PC-9 (cell line): ENCODE measurements around the gene HOXA1. TPM values are rescaled to one million over a fixed set of nuclear protein-coding genes. Genes with fewer than 3 reads are reported as not detected.

Experiments
- BruUV-seq: library from RNA; stranded (reverse); fragments of 400-500 nt; replicated peaks from 2 replicates; lab custom pipeline; 2021; lab: Mats Ljungman, UMichigan
- CTCF ChIA-PET: fragments of 300-600 bp; sonication (Branson Sonifier 250); formaldehyde crosslinking; loops from one replicate; lab custom pipeline; 2022; ENCODE audit warnings: antibody characterized with exemption; lab: Charles Lee
- POLR2A ChIA-PET: fragments of 300-600 bp; sonication (Branson Sonifier 250); formaldehyde crosslinking; loops from one replicate; lab custom pipeline; 2022; ENCODE audit warnings: antibody characterized with exemption; ENCODE audit not compliant: unreplicated experiment; lab: Charles Lee
- DNase-seq, 2 experiments: peaks; one replicate each; pipeline versions ENCODE4 v3.0.0 to v3.0.0-alpha.2; 2015 to 2022; ENCODE audit warnings: mixed read lengths in 1 of 2
- H2AFZ ChIP-seq: fragments of 200-600 bp; sonication (generic); 2 replicates; pipeline ENCODE4 v1.8.1; 2017; ENCODE audit warnings: antibody characterized with exemption
- H3F3A ChIP-seq: fragments of 200-600 bp; sonication (generic); 2 replicates; pipeline ENCODE4 v1.8.1; 2017; ENCODE audit warnings: antibody characterized with exemption, mild to moderate bottlenecking, low read depth; ENCODE audit not compliant: insufficient read depth
- H3K27ac ChIP-seq: fragments of 200-600 bp; sonication (generic); 2 replicates; pipeline ENCODE4 v1.6.1; 2016; ENCODE audit warnings: mixed run types
- H3K27me3 ChIP-seq: fragments of 200-600 bp; sonication (generic); 2 replicates; pipeline ENCODE4 v1.6.1; 2016; ENCODE audit warnings: low read depth, mixed run types; ENCODE audit not compliant: insufficient read depth
- H3K36me3 ChIP-seq: fragments of 200-600 bp; sonication (generic); 2 replicates; pipeline ENCODE4 v1.6.1; 2016; ENCODE audit warnings: low read depth, mixed run types
- H3K4me1 ChIP-seq: fragments of 200-600 bp; sonication (generic); replicated peaks from 2 replicates; pipeline ENCODE4 v1.6.1; 2016; ENCODE audit warnings: mixed run types; ENCODE audit not compliant: insufficient read depth
- H3K4me2 ChIP-seq: fragments of 200-600 bp; sonication (generic); 2 replicates; pipeline ENCODE4 v1.6.1; 2017; ENCODE audit warnings: mixed run types
- H3K4me3 ChIP-seq: fragments of 200-600 bp; sonication (generic); 2 replicates; pipeline ENCODE4 v1.6.1; 2016; ENCODE audit warnings: mixed run types
- H3K79me2 ChIP-seq: fragments of 200-600 bp; sonication (generic); 2 replicates; pipeline ENCODE4 v1.6.1; 2017; ENCODE audit warnings: low read depth, mixed run types
- H3K9me2 ChIP-seq: fragments of 200-600 bp; sonication (generic); 2 replicates; pipeline ENCODE4 v1.8.1; 2017; ENCODE audit warnings: mild to moderate bottlenecking; ENCODE audit not compliant: insufficient read depth
- H3K9me3 ChIP-seq: fragments of 200-600 bp; sonication (generic); 2 replicates; pipeline ENCODE4 v1.8.1; 2016; ENCODE audit warnings: low read depth; ENCODE audit not compliant: insufficient read depth
- H4K20me1 ChIP-seq: fragments of 200-600 bp; sonication (generic); 2 replicates; pipeline ENCODE4 v1.8.1; 2017; ENCODE audit not compliant: insufficient read depth
- EZH2 ChIP-seq: fragments of 200-600 bp; sonication (generic); IDR thresholded peaks from 2 replicates; pipeline ENCODE4 v1.8.0; 2017; ENCODE audit warnings: antibody characterized with exemption, low read depth
- intact Hi-C: fragments of 100-400 bp; cut with micrococcal nuclease; formaldehyde crosslinking; loops from one replicate; pipeline ENCODE4 v1.10.0; 2022; ENCODE audit not compliant: unreplicated experiment
- total RNA-seq: library from RNA; stranded (reverse); gene quantifications from 2 replicates; pipeline ENCODE4 v1.2.3, GENCODE V29; 2021
- TF ChIP-seq, protein P1 (sequence below): fragments of 200-600 bp; sonication (generic); conservative IDR thresholded peaks from 2 replicates; pipeline ENCODE4 v1.6.1; 2017; ENCODE audit warnings: mixed run types, antibody characterized with exemption, mild to moderate bottlenecking, moderate library complexity

The HOXA1 gene
- total RNA-seq, 1 experiment from 2014 or later: 2.2 TPM

DNA sequence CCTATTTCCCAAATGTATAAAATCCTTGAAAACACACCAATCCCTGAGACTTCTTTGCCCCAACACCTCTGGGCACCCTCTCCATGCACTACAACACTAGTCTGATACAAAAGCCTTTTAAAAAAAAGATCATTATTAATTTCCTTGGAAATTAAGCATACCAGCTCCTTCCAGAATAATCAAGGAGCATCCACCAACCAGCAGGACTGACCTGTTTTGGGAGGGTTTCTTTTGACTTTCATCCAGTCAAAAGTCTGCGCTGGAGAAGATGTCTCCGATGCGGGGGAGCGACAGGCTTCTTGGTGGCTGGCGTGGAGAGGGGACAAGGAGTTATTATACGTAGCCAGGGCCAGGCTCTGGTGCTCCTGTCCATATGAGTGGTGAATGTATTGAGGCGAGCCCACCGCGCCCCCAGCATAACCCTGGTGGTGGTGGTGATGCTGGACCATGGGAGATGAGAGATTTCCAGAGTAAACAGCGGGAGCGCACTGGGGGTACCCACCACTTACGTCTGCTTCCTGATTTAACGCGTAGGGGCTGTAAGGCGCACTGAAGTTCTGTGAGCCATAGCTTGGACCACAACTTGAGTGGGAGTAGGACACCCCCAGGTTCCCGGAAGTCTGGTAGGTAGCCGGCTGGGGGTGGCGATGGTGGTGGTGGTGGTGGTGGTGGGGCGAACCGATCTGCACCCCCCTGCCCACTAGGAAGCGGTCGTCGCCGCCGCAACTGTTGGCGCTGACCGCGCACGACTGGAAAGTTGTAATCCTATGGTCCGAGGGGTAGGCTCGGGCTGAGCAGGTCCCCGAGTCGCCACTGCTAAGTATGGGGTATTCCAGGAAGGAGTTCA lies 527 bp downstream of the HOXA1 start:
- intact Hi-C loops: no loop called here
- Histone ChIP-seq H3K9me3 (no peaks in the 10 kb centered on the region), H3K36me3 (peaks cover 1% of the 10 kb centered on the region; the same call in 1 of the 2 replicates), H3K27me3 (no peaks in the 10 kb centered on the region), H3K4me1 (peaks cover 51% of the 10 kb centered on the region), H4K20me1 (no peaks in the 10 kb centered on the region), H3K9me2 (no peaks in the 10 kb centered on the region), H3K79me2 (no peaks in the 10 kb centered on the region), H3K4me2 (no peak overlapping the region), H3K4me3 (no peak overlapping the region), H3F3A (peaks cover 33% of the 10 kb centered on the region), H2AFZ (no peak overlapping the region), H3K27ac (no peak overlapping the region)
- ChIA-PET CTCF (no interaction called here), POLR2A (no interaction called here)
- TF ChIP-seq, protein P1, sequence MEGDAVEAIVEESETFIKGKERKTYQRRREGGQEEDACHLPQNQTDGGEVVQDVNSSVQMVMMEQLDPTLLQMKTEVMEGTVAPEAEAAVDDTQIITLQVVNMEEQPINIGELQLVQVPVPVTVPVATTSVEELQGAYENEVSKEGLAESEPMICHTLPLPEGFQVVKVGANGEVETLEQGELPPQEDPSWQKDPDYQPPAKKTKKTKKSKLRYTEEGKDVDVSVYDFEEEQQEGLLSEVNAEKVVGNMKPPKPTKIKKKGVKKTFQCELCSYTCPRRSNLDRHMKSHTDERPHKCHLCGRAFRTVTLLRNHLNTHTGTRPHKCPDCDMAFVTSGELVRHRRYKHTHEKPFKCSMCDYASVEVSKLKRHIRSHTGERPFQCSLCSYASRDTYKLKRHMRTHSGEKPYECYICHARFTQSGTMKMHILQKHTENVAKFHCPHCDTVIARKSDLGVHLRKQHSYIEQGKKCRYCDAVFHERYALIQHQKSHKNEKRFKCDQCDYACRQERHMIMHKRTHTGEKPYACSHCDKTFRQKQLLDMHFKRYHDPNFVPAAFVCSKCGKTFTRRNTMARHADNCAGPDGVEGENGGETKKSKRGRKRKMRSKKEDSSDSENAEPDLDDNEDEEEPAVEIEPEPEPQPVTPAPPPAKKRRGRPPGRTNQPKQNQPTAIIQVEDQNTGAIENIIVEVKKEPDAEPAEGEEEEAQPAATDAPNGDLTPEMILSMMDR: no peak
- TF ChIP-seq EZH2: no peak
- BruUV-seq: no TSS peak
- DNase-seq: no peak

DNA sequence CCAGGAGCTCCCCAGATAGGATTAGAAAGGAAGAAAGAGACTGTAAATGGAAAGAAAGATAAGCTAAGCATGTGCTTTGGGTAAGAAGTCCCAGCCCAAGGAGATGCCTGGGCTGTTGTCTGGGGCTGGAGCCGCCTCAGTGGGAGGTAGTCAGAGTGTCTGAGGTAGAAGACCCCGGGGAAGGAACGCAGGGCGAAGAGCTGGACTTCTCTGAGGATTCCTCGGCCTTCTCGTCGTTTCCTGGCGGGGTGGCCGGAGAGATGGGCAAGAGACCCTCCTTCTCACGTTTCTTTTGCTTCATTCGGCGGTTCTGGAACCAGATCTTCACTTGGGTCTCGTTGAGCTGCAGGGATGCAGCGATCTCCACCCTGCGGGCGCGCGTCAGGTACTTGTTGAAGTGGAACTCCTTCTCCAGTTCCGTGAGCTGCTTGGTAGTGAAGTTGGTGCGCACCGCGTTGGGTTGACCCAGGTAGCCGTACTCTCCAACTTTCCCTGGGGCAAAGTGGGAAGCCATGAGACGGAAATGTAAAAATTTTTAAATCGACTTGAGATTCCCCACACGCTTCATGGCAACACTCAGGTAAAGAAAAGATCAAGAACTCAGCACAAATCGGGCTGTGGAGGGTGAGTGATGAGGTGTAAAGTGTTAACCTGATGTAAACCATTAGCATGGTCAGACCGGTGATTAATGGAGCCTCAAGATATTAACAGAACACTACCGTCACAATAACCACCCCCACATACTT lies 1.3 kb downstream of the HOXA1 start:
- CTCF ChIA-PET: interaction anchor here (0.5 to 1.1 kb wide), 2 partner anchors 28 to 51 kb away, joined by 3 to 5 read pairs; no protein-coding TSS in a partner anchor

More for the DNA sequence above, 1.3 kb downstream of the HOXA1 start:
- Histone ChIP-seq H2AFZ (no peak overlapping the region), H3K27me3 (no peaks in the 10 kb centered on the region), H3K4me3 (no peak overlapping the region), H3K9me2 (no peaks in the 10 kb centered on the region), H3K27ac (no peak overlapping the region), H3K4me2 (no peak overlapping the region), H3F3A (peaks cover 25% of the 10 kb centered on the region; the same call in 1 of the 2 replicates), H3K4me1 (peaks cover 57% of the 10 kb centered on the region), H4K20me1 (no peaks in the 10 kb centered on the region), H3K36me3 (no peaks in the 10 kb centered on the region), H3K79me2 (no peaks in the 10 kb centered on the region), H3K9me3 (no peaks in the 10 kb centered on the region)
- BruUV-seq: no TSS peak
- TF ChIP-seq EZH2: no peak
- TF ChIP-seq, protein P1: no peak
- POLR2A ChIA-PET: no interaction called here
- DNase-seq: no peak
- intact Hi-C loops: no loop called here
